HepG2 (cell line): ENCODE measurements around the gene SEMA4B. TPM values are rescaled to one million over a fixed set of nuclear protein-coding genes. Genes with fewer than 3 reads are reported as not detected.

Experiments
- ATAC-seq: fragments of 200-7000 bp; cut with Tn5 transposase; 3 replicates; pipeline ENCODE4 v1.9.1; 2020; ENCODE audit warnings: mild to moderate bottlenecking, moderate library complexity
- BruUV-seq: library from RNA; stranded (reverse); fragments of 400-500 nt; replicated peaks from 2 replicates; lab custom pipeline; 2021; lab: Mats Ljungman, UMichigan
- CTCF ChIA-PET: fragments of 300-600 bp; formaldehyde crosslinking; extraction: SDS; loops from one replicate; lab custom pipeline; 2021; ENCODE audit warnings: low total read pairs, inconsistent platforms, low intra/inter-chr PET ratio; lab: Yijun Ruan, JAX
- POLR2A ChIA-PET: fragments of 350-600 bp; sonication (Branson Sonifier 250); formaldehyde crosslinking; loops from one replicate; lab custom pipeline; 2020; ENCODE audit warnings: antibody characterized with exemption, inconsistent platforms; lab: Yijun Ruan, JAX
- DNase-seq: peaks from one replicate; pipeline ENCODE4 v3.0.0-alpha.2; 2015; ENCODE audit warnings: low spot score
- FAIRE-seq: peaks from 3 replicates; lab custom pipeline; 2011; peaks lifted over from hg19 to GRCh38; lab: Jason Lieb, UNC
- H2AFZ ChIP-seq: one replicate; pipeline ENCODE4 v1.6.1; 2011; ENCODE audit warnings: low read length, inconsistent platforms
- H3K27ac ChIP-seq: fragments of 300-600 bp; 3 replicates; pipeline ENCODE4 v1.8.0; 2011; ENCODE audit warnings: mixed run types, mild to moderate bottlenecking, mixed read lengths, low read length, inconsistent platforms; ENCODE audit not compliant: insufficient read depth; ENCODE audit errors: extremely low read length
- H3K27me3 ChIP-seq, 2 experiments: fragments of 200-600 bp in 1 of 2; 2 replicates in 1 of 2; 3 replicates in 1 of 2; pipeline versions ENCODE4 v1.6.0 to v1.8.0; 2011; ENCODE audit warnings: low read length in 2 of 2, mild to moderate bottlenecking in 2 of 2, moderate library complexity in 2 of 2, inconsistent platforms in 1 of 2; ENCODE audit not compliant: insufficient read depth in 2 of 2, control insufficient read depth in 1 of 2
- H3K36me3 ChIP-seq, 2 experiments: fragments of 200-600 bp in 1 of 2; replicated peaks in 1 of 2; 2 replicates in 1 of 2; 3 replicates in 1 of 2; pipeline versions ENCODE4 v1.5.1 to v1.8.0; 2011; ENCODE audit warnings: low read length in 2 of 2, inconsistent platforms in 1 of 2; ENCODE audit not compliant: insufficient read depth in 2 of 2, control insufficient read depth in 1 of 2
- H3K4me1 ChIP-seq: 2 replicates; pipeline ENCODE4 v1.5.1; 2012; ENCODE audit warnings: low read length, inconsistent platforms; ENCODE audit not compliant: insufficient read depth
- H3K4me2 ChIP-seq: 2 replicates; pipeline ENCODE4 v1.6.0; 2011; ENCODE audit warnings: low read depth, low read length, inconsistent platforms
- H3K4me3 ChIP-seq, 3 experiments: fragments of 200-600 bp in 1 of 3; sonication (generic), shearing (Covaris generic) in 1 of 3; replicated peaks in 1 of 3; 2 replicates each; pipeline ENCODE4 v1.5.1; 2011 to 2016; ENCODE audit warnings: low read length in 3 of 3, inconsistent platforms in 2 of 3, low read depth in 2 of 3, mild to moderate bottlenecking in 2 of 3, control low read depth in 1 of 3, mixed read lengths in 1 of 3; ENCODE audit not compliant: insufficient read depth in 1 of 3
- H3K79me2 ChIP-seq: one replicate; pipeline ENCODE4 v1.6.1; 2011; ENCODE audit warnings: low read length, inconsistent platforms; ENCODE audit not compliant: insufficient read depth
- H3K9ac ChIP-seq: 2 replicates; pipeline ENCODE4 v1.6.0; 2011; ENCODE audit warnings: mild to moderate bottlenecking, low read depth, low read length, inconsistent platforms; ENCODE audit not compliant: insufficient read depth
- H3K9me3 ChIP-seq: 2 replicates; pipeline ENCODE4 v1.5.1; 2012; ENCODE audit warnings: mild to moderate bottlenecking, low read length
- H4K20me1 ChIP-seq: 2 replicates; pipeline ENCODE4 v1.6.0; 2011; ENCODE audit warnings: inconsistent platforms, mild to moderate bottlenecking, low read length, moderate library complexity; ENCODE audit not compliant: insufficient read depth
- FOXK2 ChIP-seq: fragments of 450-650 bp; IDR thresholded peaks from 2 replicates; pipeline ENCODE4 v1.6.1; 2016
- FOXM1 ChIP-seq: sonication (generic); formaldehyde crosslinking; IDR thresholded peaks from 2 replicates; pipeline ENCODE4 v1.5.0; 2020; ENCODE audit warnings: missing genetic modification reagents
- IRX3 ChIP-seq: sonication (generic); formaldehyde crosslinking; IDR thresholded peaks from 2 replicates; pipeline ENCODE4 v1.8.1; 2023; ENCODE audit warnings: mild to moderate bottlenecking, low read depth, missing genetic modification reagents, borderline replicate concordance
- KDM5A ChIP-seq: fragments of 200-600 bp; sonication (generic); IDR thresholded peaks from 2 replicates; pipeline ENCODE4 v1.7.0; 2018; ENCODE audit warnings: antibody characterized with exemption, mild to moderate bottlenecking, low read length, borderline replicate concordance
- MZF1 ChIP-seq: sonication (generic); formaldehyde crosslinking; IDR thresholded peaks from 2 replicates; pipeline ENCODE4 v1.8.1; 2023; ENCODE audit warnings: mild to moderate bottlenecking, missing genetic modification reagents, borderline replicate concordance
- NFE2L1 ChIP-seq: sonication (generic); formaldehyde crosslinking; IDR thresholded peaks from 2 replicates; pipeline ENCODE4 v1.4.0; 2020; ENCODE audit warnings: missing genetic modification reagents, mild to moderate bottlenecking, borderline replicate concordance
- NFKB2 ChIP-seq: sonication (generic); formaldehyde crosslinking; IDR thresholded peaks from 2 replicates; pipeline ENCODE4 v1.4.0; 2020; ENCODE audit warnings: missing genetic modification reagents, borderline replicate concordance
- POGZ ChIP-seq: sonication (generic); formaldehyde crosslinking; IDR thresholded peaks from 2 replicates; pipeline ENCODE4 v1.4.0; 2020; ENCODE audit warnings: mild to moderate bottlenecking, missing genetic modification reagents
- REPIN1 ChIP-seq: sonication (generic); formaldehyde crosslinking; IDR thresholded peaks from 2 replicates; pipeline ENCODE4 v1.8.0; 2022; ENCODE audit warnings: missing genetic modification reagents, low read depth, mild to moderate bottlenecking, borderline replicate concordance
- SAP130 ChIP-seq: IDR thresholded peaks from 2 replicates; pipeline ENCODE4 v1.6.1; 2016; ENCODE audit warnings: low read depth
- ZBTB7B ChIP-seq: sonication (generic); formaldehyde crosslinking; IDR thresholded peaks from 2 replicates; pipeline ENCODE4 v1.4.0; 2020; ENCODE audit warnings: missing genetic modification reagents
- ZNF292 ChIP-seq: sonication (generic); formaldehyde crosslinking; IDR thresholded peaks from 2 replicates; pipeline ENCODE4 v1.8.1; 2022; ENCODE audit warnings: mild to moderate bottlenecking, low read depth, missing genetic modification reagents, borderline replicate concordance
- ZNF569 ChIP-seq: sonication (generic); formaldehyde crosslinking; IDR thresholded peaks from 2 replicates; pipeline ENCODE4 v1.5.0; 2020; ENCODE audit warnings: mild to moderate bottlenecking, missing genetic modification reagents, moderate library complexity, borderline replicate concordance
- ZNF749 ChIP-seq: sonication (generic); formaldehyde crosslinking; IDR thresholded peaks from 2 replicates; pipeline ENCODE4 v1.8.0; 2022; ENCODE audit warnings: mild to moderate bottlenecking, missing genetic modification reagents, moderate library complexity, borderline replicate concordance
- ZSCAN30 ChIP-seq: sonication (generic); formaldehyde crosslinking; IDR thresholded peaks from 2 replicates; pipeline ENCODE4 v1.5.0; 2020; ENCODE audit warnings: mild to moderate bottlenecking, missing genetic modification reagents
- WGBS: methylation state at CpG from one replicate; pipeline ENCODE4 v1.1.6; 2017; ENCODE audit warnings: low lambda C conversion rate; 5-methylcytosine and 5-hydroxymethylcytosine counted together
- in situ Hi-C: cut with HindIII; loops from 2 replicates; pipeline ENCODE4 v1.10.0; 2017; ENCODE audit warnings: low pct_unique_long_range_greater_than_20kb; ENCODE audit not compliant: extremely low pct_ligation_motif_present
- intact Hi-C: fragments of 100-400 bp; cut with micrococcal nuclease; formaldehyde crosslinking; loops from one replicate; pipeline ENCODE4 v1.10.0; 2022; ENCODE audit not compliant: unreplicated experiment
- polyA plus RNA-seq, 8 experiments: library from polyadenylated mRNA; depleted of rRNA in 3 of 8; stranded (reverse) in 7 of 8; unstranded in 1 of 8; fragments of >200 nt; fragmentation: Illumina TruSeq in 4 of 8; extraction: Trizol in 4 of 8; gene quantifications; 2 replicates each; pipeline versions ENCODE4 v1.2.1 to v1.2.3, GENCODE V29; 2011 to 2016; ENCODE audit warnings: low read depth in 4 of 8, missing spikeins in 1 of 8, mixed read lengths in 1 of 8; ENCODE audit not compliant: insufficient read depth in 1 of 8
- total RNA-seq, 5 experiments: library from RNA; depleted of rRNA; stranded (reverse); fragments of >200 nt; fragmentation: Illumina TruSeq; extraction: Trizol; gene quantifications; 2 replicates each; pipeline ENCODE4 v1.2.3, GENCODE V29; 2016; ENCODE audit warnings: low read depth in 1 of 5
- TF ChIP-seq, protein P1 (sequence below): sonication (generic); formaldehyde crosslinking; IDR thresholded peaks from 2 replicates; pipeline ENCODE4 v1.5.1; 2020; ENCODE audit warnings: missing genetic modification reagents, mild to moderate bottlenecking, borderline replicate concordance
- TF ChIP-seq, protein P2 (sequence below): sonication (generic); formaldehyde crosslinking; IDR thresholded peaks from 2 replicates; pipeline ENCODE4 v1.5.0; 2020; ENCODE audit warnings: missing genetic modification reagents
- TF ChIP-seq, protein P3 (sequence below): sonication (generic); formaldehyde crosslinking; IDR thresholded peaks from 2 replicates; pipeline ENCODE4 v1.4.0; 2020; ENCODE audit warnings: missing genetic modification reagents, borderline replicate concordance

The SEMA4B gene
- total and polyA plus RNA-seq, 2 of the 13 experiments (the other 11 are each of a cell fraction or from before 2014, with no cell fraction given) = 2.1 to 17.0 TPM

DNA sequence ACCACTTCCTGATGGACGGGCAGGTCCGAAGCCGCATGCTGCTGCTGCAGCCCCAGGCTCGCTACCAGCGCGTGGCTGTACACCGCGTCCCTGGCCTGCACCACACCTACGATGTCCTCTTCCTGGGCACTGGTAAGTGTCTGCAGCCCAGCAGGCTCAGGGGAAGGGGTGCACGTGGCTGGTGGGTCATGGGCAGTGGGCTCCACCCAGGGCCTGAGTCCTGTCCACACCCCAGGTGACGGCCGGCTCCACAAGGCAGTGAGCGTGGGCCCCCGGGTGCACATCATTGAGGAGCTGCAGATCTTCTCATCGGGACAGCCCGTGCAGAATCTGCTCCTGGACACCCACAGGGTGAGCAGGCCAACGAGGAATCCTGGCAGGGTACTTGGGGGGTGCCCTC, 23.9 kb downstream of the SEMA4B start (continued):
- TF ChIP-seq REPIN1 (CRISPR knock-in tag) (no peak), NFE2L1 (CRISPR knock-in tag) (no peak), SAP130 (CRISPR knock-in tag) (no peak), KDM5A (no peak), ZBTB7B (CRISPR knock-in tag) (no peak), ZNF569 (no peak)
- TF ChIP-seq, protein P1, sequence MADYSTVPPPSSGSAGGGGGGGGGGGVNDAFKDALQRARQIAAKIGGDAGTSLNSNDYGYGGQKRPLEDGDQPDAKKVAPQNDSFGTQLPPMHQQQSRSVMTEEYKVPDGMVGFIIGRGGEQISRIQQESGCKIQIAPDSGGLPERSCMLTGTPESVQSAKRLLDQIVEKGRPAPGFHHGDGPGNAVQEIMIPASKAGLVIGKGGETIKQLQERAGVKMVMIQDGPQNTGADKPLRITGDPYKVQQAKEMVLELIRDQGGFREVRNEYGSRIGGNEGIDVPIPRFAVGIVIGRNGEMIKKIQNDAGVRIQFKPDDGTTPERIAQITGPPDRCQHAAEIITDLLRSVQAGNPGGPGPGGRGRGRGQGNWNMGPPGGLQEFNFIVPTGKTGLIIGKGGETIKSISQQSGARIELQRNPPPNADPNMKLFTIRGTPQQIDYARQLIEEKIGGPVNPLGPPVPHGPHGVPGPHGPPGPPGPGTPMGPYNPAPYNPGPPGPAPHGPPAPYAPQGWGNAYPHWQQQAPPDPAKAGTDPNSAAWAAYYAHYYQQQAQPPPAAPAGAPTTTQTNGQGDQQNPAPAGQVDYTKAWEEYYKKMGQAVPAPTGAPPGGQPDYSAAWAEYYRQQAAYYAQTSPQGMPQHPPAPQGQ (CRISPR knock-in tag) = no peak

DNA sequence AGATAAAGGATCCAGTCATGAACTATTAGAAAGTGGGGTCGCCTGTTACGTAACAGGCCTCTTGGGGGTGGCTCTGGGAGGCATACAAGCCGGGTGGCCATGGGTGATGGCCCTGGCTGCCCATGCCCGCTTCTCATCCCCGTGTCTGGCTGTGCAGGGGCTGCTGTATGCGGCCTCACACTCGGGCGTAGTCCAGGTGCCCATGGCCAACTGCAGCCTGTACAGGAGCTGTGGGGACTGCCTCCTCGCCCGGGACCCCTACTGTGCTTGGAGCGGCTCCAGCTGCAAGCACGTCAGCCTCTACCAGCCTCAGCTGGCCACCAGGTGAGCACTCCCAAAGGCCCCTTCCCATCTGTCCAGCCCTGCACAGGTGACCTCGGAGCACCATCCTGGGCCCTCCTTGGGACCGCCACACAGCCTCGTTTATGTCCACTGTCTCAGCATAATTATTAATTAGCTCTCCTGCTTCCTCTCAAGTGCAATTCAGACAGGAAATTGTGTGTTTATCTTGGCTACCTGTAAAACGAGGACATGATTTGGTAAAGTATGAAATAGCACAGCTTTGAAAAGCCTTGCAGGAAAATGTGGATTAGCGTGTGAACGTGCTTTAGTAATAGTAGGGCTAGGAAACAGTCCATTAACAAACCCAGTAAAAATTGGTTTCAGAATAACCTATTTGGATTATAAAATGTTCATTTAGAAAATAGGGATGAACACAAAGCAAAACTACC, 24.5 kb downstream of the SEMA4B start:
- no peak for DNase-seq
- POLR2A ChIA-PET = no interaction called here
- ATAC-seq = no peak
- TF ChIP-seq NFKB2 = no peak
- no peak for TF ChIP-seq ZSCAN30 (CRISPR knock-in tag)
- no peak for TF ChIP-seq ZNF292
- TF ChIP-seq, protein P2, sequence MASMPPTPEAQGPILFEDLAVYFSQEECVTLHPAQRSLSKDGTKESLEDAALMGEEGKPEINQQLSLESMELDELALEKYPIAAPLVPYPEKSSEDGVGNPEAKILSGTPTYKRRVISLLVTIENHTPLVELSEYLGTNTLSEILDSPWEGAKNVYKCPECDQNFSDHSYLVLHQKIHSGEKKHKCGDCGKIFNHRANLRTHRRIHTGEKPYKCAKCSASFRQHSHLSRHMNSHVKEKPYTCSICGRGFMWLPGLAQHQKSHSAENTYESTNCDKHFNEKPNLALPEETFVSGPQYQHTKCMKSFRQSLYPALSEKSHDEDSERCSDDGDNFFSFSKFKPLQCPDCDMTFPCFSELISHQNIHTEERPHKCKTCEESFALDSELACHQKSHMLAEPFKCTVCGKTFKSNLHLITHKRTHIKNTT (CRISPR knock-in tag) = no peak
- no peak for TF ChIP-seq FOXK2
- no peak for TF ChIP-seq POGZ
- no peak for TF ChIP-seq IRX3 (CRISPR knock-in tag)
- no peak for TF ChIP-seq ZNF749 (CRISPR knock-in tag)
- TF ChIP-seq, protein P3, sequence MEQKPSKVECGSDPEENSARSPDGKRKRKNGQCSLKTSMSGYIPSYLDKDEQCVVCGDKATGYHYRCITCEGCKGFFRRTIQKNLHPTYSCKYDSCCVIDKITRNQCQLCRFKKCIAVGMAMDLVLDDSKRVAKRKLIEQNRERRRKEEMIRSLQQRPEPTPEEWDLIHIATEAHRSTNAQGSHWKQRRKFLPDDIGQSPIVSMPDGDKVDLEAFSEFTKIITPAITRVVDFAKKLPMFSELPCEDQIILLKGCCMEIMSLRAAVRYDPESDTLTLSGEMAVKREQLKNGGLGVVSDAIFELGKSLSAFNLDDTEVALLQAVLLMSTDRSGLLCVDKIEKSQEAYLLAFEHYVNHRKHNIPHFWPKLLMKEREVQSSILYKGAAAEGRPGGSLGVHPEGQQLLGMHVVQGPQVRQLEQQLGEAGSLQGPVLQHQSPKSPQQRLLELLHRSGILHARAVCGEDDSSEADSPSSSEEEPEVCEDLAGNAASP (CRISPR knock-in tag) = no peak
- no peak for TF ChIP-seq FOXM1 (CRISPR knock-in tag)
- no peak for TF ChIP-seq MZF1 (CRISPR knock-in tag)
- TF ChIP-seq, all 625 proteins: peak for 0
- WGBS = 98% methylated on average over 16 of the region's 18 CpGs
- Histone ChIP-seq H3K4me1 (no peaks in the 10 kb centered on the region), H3K9ac (no peak overlapping the region), H3K36me3 (peaks cover 18 to 56% of the 10 kb centered on the region in 2 experiments), H3K27ac (no peak overlapping the region), H3K79me2 (no peaks in the 10 kb centered on the region), H2AFZ (no peak overlapping the region), H3K27me3 (no peaks in the 10 kb centered on the region), H3K4me2 (no peak overlapping the region), H3K4me3 (no peak overlapping the region), H4K20me1 (no peaks in the 10 kb centered on the region), H3K9me3 (no peaks in the 10 kb centered on the region)
- in situ Hi-C loops (no loop called here), intact Hi-C loops (no loop called here)
- FAIRE-seq = no peak
- no TSS peak for BruUV-seq
- CTCF ChIA-PET = no interaction called here
